Endothelial cell (in vitro differentiated cells): ENCODE data around the gene RAPGEF1. TPM values are rescaled to one million over a fixed set of nuclear protein-coding genes. Genes with fewer than 3 reads are reported as not detected.
"Not testable (repeated sequence)": the region's sequence is repeated elsewhere in the genome, so short reads cannot be mapped to it uniquely, and the experiment has no call there.

Experiments
- DNase-seq: peaks from one replicate; pipeline ENCODE4 v3.0.0; 2021; ENCODE audit warnings: low spot score
- H3K27ac Mint-ChIP-seq: one replicate; pipeline ENCODE4 v1.8.0; 2021; ENCODE audit warnings: mixed read lengths, inconsistent platforms; ENCODE audit not compliant: unreplicated experiment
- H3K27me3 Mint-ChIP-seq: one replicate; pipeline ENCODE4 v1.8.0; 2021; ENCODE audit warnings: mild to moderate bottlenecking, moderate library complexity, mixed read lengths, inconsistent platforms; ENCODE audit not compliant: unreplicated experiment
- H3K36me3 Mint-ChIP-seq: one replicate; pipeline ENCODE4 v1.8.0; 2021; ENCODE audit warnings: mild to moderate bottlenecking, low read depth, mixed read lengths, inconsistent platforms; ENCODE audit not compliant: unreplicated experiment
- H3K4me1 Mint-ChIP-seq: one replicate; pipeline ENCODE4 v1.8.0; 2021; ENCODE audit warnings: mild to moderate bottlenecking, mixed read lengths, inconsistent platforms; ENCODE audit not compliant: unreplicated experiment
- H3K4me3 Mint-ChIP-seq: one replicate; pipeline ENCODE4 v1.8.0; 2021; ENCODE audit warnings: mild to moderate bottlenecking, mixed read lengths, inconsistent platforms; ENCODE audit not compliant: unreplicated experiment
- H3K9me3 Mint-ChIP-seq: one replicate; pipeline ENCODE4 v1.8.0; 2021; ENCODE audit warnings: mixed read lengths, inconsistent platforms; ENCODE audit not compliant: unreplicated experiment
- total RNA-seq: library from RNA; stranded (reverse); fragmentation: NEBNext Ultra II Directional; extraction: Animal tissue kit (Norgen Biotek cat#: 25700); gene quantifications from one replicate; pipeline ENCODE4 v1.2.1, GENCODE V29; 2021; ENCODE audit not compliant: unreplicated experiment
- TF ChIP-seq, protein P1 (sequence below): fragments of 200-600 bp; sonication (generic); IDR thresholded peaks from one replicate; pipeline ENCODE4 v1.5.0; 2021; ENCODE audit warnings: antibody characterized with exemption; ENCODE audit not compliant: unreplicated experiment

Gene RAPGEF1
- total RNA-seq, 1 donor from 2014 or later = 226 TPM

- H3K9me3 Mint-ChIP-seq = no peaks in the 10 kb centered on the region
- no peaks in the 10 kb centered on the region for H3K36me3 Mint-ChIP-seq
- H3K4me3 Mint-ChIP-seq = no peak overlapping the region
- no peaks in the 10 kb centered on the region for H3K4me1 Mint-ChIP-seq
- DNase-seq = no peak
- TF ChIP-seq, protein P1, sequence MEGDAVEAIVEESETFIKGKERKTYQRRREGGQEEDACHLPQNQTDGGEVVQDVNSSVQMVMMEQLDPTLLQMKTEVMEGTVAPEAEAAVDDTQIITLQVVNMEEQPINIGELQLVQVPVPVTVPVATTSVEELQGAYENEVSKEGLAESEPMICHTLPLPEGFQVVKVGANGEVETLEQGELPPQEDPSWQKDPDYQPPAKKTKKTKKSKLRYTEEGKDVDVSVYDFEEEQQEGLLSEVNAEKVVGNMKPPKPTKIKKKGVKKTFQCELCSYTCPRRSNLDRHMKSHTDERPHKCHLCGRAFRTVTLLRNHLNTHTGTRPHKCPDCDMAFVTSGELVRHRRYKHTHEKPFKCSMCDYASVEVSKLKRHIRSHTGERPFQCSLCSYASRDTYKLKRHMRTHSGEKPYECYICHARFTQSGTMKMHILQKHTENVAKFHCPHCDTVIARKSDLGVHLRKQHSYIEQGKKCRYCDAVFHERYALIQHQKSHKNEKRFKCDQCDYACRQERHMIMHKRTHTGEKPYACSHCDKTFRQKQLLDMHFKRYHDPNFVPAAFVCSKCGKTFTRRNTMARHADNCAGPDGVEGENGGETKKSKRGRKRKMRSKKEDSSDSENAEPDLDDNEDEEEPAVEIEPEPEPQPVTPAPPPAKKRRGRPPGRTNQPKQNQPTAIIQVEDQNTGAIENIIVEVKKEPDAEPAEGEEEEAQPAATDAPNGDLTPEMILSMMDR = no peak
- no peak overlapping the region for H3K27ac Mint-ChIP-seq
- peaks cover 2% of the 10 kb centered on the region for H3K27me3 Mint-ChIP-seq
Observed at GRCh38 chr9:131757549-131757948, 17.7 kb upstream of the RAPGEF1 start.

DNA sequence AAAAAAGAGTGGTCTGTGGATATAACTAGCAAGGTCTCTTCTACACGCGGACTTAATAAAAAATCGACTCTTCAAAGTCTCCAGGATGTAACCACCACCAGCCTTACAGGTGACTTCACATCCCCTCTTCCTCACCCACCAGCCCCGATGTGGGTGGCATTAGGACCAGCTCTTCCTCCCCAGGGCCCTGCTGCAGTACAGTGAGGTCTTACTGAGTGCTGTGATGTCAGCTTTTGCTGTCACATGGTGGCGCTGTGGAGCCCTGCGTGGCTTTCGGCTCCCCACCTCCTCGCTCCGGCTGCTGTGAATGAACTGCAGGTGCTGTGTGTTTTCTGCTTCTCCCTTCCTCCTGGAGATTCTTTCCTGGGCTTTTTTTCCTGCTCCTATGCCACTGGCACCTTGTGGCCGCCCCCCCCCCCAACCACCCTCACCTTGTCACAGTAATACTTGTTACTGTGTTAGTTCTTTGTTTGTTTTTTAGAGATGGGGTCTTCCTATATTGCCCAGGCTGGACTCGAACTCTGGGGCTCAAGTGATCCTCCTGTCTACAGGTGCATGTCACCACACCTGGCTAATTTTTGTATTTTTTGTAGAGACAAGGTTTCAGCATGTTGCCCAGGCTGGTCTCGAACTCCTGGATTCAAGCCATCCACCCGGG lies 15.8 kb upstream of the RAPGEF1 start:
- Mint-ChIP-seq H3K27me3 (peaks cover 2% of the 10 kb centered on the region), H3K9me3 (no peaks in the 10 kb centered on the region), H3K4me3 (no peak overlapping the region), H3K4me1 (no peaks in the 10 kb centered on the region), H3K27ac (no peak overlapping the region), H3K36me3 (no peaks in the 10 kb centered on the region)
- peak; percentile 94 for DNase-seq
- TF ChIP-seq, protein P1 = peak; percentile 63

GRCh38 chr9:131754846-131755245 lies 15.0 kb upstream of the RAPGEF1 start:
- H3K36me3 Mint-ChIP-seq = no peaks in the 10 kb centered on the region
- no peaks in the 10 kb centered on the region for H3K4me1 Mint-ChIP-seq
- H3K4me3 Mint-ChIP-seq = no peak overlapping the region
- no peak overlapping the region for H3K27ac Mint-ChIP-seq
- H3K27me3 Mint-ChIP-seq = peaks cover 3% of the 10 kb centered on the region
- TF ChIP-seq, protein P1 = no peak
- no peaks in the 10 kb centered on the region for H3K9me3 Mint-ChIP-seq
- DNase-seq = no peak

GRCh38 chr9:131753751-131754150 lies 13.9 kb upstream of the RAPGEF1 start:
- not testable (repeated sequence) for DNase-seq, H3K4me1 Mint-ChIP-seq, H3K4me3 Mint-ChIP-seq

GRCh38 chr9:131752231-131752884 lies 12.5 kb upstream of the RAPGEF1 start:
- no peaks in the 10 kb centered on the region for H3K36me3 Mint-ChIP-seq
- H3K27ac Mint-ChIP-seq = no peak overlapping the region
- no peak overlapping the region for H3K4me3 Mint-ChIP-seq
- no peaks in the 10 kb centered on the region for H3K9me3 Mint-ChIP-seq
- H3K27me3 Mint-ChIP-seq = peaks cover 3% of the 10 kb centered on the region
- H3K4me1 Mint-ChIP-seq = no peaks in the 10 kb centered on the region
- no peak for DNase-seq
- TF ChIP-seq, protein P1 = no peak

More at GRCh38 chr9:131753751-131754150, 13.9 kb upstream of the RAPGEF1 start:
- H3K27me3 Mint-ChIP-seq, H3K36me3 Mint-ChIP-seq, H3K9me3 Mint-ChIP-seq, H3K27ac Mint-ChIP-seq: not testable (repeated sequence)
